Thyroid gland (tissue), 4 donors: ENCODE measurements around the gene CBFA2T3.

ENCODE experiments used
- CTCF ChIP-seq, 6 experiments: fragments of 200-600 bp in 3 of 6; fragments of 450-650 bp in 3 of 6; sonication (generic) in 3 of 6; IDR thresholded peaks; one replicate each; pipeline ENCODE4 v1.5.1; 2016 to 2019; ENCODE audit warnings: antibody characterized with exemption in 6 of 6, mild to moderate bottlenecking in 2 of 6, inconsistent platforms in 1 of 6, moderate library complexity in 1 of 6
- POLR2A ChIP-seq, 2 donors: fragments of 450-650 bp; IDR thresholded peaks; one replicate each; pipeline ENCODE4 v1.6.1; 2017; ENCODE audit warnings: antibody characterized with exemption in 2 of 2, mild to moderate bottlenecking in 2 of 2, moderate library complexity in 1 of 2

GRCh38 chr16:88911946-88912310, 65.1 kb downstream of the CBFA2T3 start:
- TF ChIP-seq POLR2A (IDR thresholded peaks at IDR 0.05) (no peak), CTCF (IDR thresholded peaks at IDR 0.05) (no peak)
